Thoracic aorta (tissue), 2 donors: ENCODE measurements around the gene ADGRF1. TPM values are rescaled to one million over a fixed set of nuclear protein-coding genes. Genes with fewer than 3 reads are reported as not detected.
"Not testable (repeated sequence)": the region's sequence is repeated elsewhere in the genome, so short reads cannot be mapped to it uniquely, and the experiment has no call there.

ENCODE experiments used
- ATAC-seq: fragments of 150-250 bp; one replicate; pipeline ENCODE4 v1.8.0; 2017; ENCODE audit warnings: low read depth; ENCODE audit not compliant: insufficient number of reproducible peaks, low FRiP score
- DNase-seq: peaks from one replicate; pipeline ENCODE4 v3.0.0-alpha.2; 2020; ENCODE audit warnings: low spot score
- H3K27ac ChIP-seq, 2 donors: fragments of 200-600 bp; sonication (generic); 1 replicate in 1 of 2; 2 replicates in 1 of 2; pipeline ENCODE4 v1.5.1; 2016; ENCODE audit warnings: mild to moderate bottlenecking in 2 of 2, moderate library complexity in 2 of 2
- H3K27me3 ChIP-seq: fragments of 200-600 bp; sonication (generic); replicated peaks from 2 replicates; pipeline ENCODE4 v1.6.0; 2016; ENCODE audit warnings: mild to moderate bottlenecking; ENCODE audit not compliant: insufficient read depth
- H3K36me3 ChIP-seq: fragments of 200-600 bp; sonication (generic); one replicate; pipeline ENCODE4 v1.5.1; 2016
- H3K4me1 ChIP-seq, 2 donors: fragments of 200-600 bp; sonication (generic); 1 replicate in 1 of 2; 2 replicates in 1 of 2; pipeline versions ENCODE4 v1.5.1 to v1.6.0; 2016; ENCODE audit warnings: low read depth in 2 of 2, mild to moderate bottlenecking in 1 of 2; ENCODE audit not compliant: control insufficient read depth in 1 of 2
- H3K4me3 ChIP-seq: fragments of 200-600 bp; sonication (generic); 2 replicates; pipeline ENCODE4 v1.5.1; 2016; ENCODE audit warnings: mild to moderate bottlenecking
- H3K9me3 ChIP-seq: fragments of 200-600 bp; sonication (generic); 2 replicates; pipeline ENCODE4 v1.5.1; 2016
- CTCF ChIP-seq: fragments of 200-600 bp; sonication (generic); IDR thresholded peaks from one replicate; pipeline ENCODE4 v1.5.1; 2019; ENCODE audit warnings: antibody characterized with exemption
- total RNA-seq, 2 donors: library from RNA; depleted of rRNA; stranded (reverse); fragments of >200 nt; gene quantifications; one replicate each; pipeline versions ENCODE4 v1.1.0 to v1.2.3, GENCODE V29; 2016

ADGRF1 gene
- not detected for total RNA-seq

- H3K27ac ChIP-seq, result no peak within 1 kb of the TSS
- no peak for DNase-seq
- H3K4me3 ChIP-seq, result no peak within 1 kb of the TSS
- TF ChIP-seq CTCF, result no peak
- no peaks in the 10 kb centered on the region for H3K9me3 ChIP-seq
- no peaks in the 10 kb centered on the region for H3K27me3 ChIP-seq
- peaks cover 0 to 4% of the 10 kb centered on the region in 2 donors for H3K4me1 ChIP-seq
- no peaks in the 10 kb centered on the region for H3K36me3 ChIP-seq
- ATAC-seq, result no peak
Observed at GRCh38 chr6:47042275-47042791, at the start of gene ADGRF1. ADGRF1 (minus strand) TSS chr6:47042332; CDS start chr6:47029061, 13,271 bp downstream.

DNA sequence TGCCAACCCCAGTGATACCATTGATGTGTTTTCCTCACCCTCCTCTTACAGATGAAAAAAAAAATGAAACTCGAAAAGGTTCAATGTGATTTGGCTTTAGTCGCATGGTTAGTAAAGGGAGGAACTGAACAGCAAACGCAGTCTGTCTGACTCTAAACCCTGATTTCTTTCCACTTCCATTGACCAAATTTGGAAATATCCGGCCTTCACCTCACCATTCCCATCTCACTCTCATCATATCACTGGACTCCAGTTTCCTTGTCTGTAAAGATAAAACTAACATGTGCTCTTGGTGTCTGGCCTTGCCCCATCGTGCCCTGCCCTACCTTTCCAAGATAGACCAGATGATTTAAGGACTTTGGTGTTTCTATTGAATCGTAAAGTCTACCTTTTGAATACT is 48.7 kb upstream of the ADGRF1 start:
- TF ChIP-seq CTCF, result no peak
- no peak for ATAC-seq

GRCh38 chr6:47089473-47089872 is 47.3 kb upstream of the ADGRF1 start:
- H3K4me3 ChIP-seq, ATAC-seq, H3K27ac ChIP-seq, H3K9me3 ChIP-seq, H3K4me1 ChIP-seq, DNase-seq, H3K27me3 ChIP-seq, H3K36me3 ChIP-seq: not testable (repeated sequence)

More for the DNA sequence above, 48.7 kb upstream of the ADGRF1 start:
- Histone ChIP-seq H3K27me3 (no peaks in the 10 kb centered on the region), H3K4me1 (no peaks in the 10 kb centered on the region), H3K27ac (no peak overlapping the region), H3K9me3 (no peaks in the 10 kb centered on the region), H3K4me3 (no peak overlapping the region), H3K36me3 (no peaks in the 10 kb centered on the region)
- DNase-seq, result no peak

DNA sequence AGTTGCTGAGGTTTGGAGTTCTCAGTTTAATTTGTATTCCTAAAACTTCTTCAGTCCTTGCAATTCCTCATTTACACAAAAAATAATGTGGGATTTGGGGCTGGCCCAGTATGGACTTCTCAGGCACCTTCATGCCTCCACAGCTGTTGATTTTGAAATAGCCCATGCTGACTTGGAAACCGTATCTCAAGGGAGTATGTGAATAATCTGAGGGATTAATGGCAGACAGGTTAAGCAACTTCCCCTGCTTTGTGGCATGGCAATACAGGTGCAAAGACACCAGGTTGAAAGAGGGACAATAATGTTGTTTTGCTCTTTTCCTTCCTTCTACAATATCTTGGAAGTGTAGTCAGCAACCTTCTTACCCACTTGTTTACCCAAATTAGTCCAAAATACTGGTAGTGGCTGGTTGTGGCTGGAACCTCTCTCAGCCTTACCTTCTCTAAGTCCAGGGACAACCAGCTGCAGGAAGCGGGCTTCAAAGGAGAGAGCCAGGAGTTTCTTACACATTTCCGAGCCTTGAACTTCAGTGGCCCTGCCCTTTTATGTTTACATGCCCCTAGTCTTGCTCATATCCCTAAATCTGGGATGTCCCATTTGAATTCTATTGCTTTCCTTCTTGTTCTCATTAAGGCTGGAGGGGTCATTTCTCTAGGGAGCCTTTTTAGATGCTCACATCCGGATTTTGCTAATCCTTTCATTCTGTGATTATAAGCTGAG is 44.1 kb upstream of the ADGRF1 start:
- no peaks in the 10 kb centered on the region for H3K36me3 ChIP-seq
- TF ChIP-seq CTCF, result no peak
- ATAC-seq (no peak), DNase-seq (no peak)
- H3K9me3 ChIP-seq, result no peaks in the 10 kb centered on the region
- H3K4me1 ChIP-seq, result peaks cover 0 to 19% of the 10 kb centered on the region in 2 donors
- H3K27me3 ChIP-seq, result no peaks in the 10 kb centered on the region
- no peak overlapping the region for H3K4me3 ChIP-seq
- H3K27ac ChIP-seq, result no peak overlapping the region

DNA sequence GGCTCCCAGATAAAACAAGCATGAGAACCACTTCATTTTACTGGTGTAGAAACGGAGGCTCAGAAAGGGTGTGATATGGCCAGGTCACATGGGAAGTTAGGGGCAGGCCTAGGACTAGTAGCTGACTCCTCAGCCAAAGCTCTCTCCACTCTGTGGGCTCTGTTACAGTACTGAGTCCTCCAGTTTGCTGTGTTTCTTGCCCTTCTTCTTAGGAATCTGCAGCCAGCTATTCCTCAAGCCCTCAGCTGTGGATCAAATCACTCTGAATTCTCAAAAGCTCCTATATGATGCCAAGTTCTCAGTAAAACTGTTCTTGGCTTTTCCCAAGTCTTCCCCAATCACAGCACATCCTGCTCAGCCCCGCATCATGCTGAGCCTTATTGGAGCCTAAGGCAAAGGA is 42.5 kb upstream of the ADGRF1 start:
- H3K4me1 ChIP-seq, result peaks cover 0 to 19% of the 10 kb centered on the region in 2 donors
- no peak overlapping the region for H3K4me3 ChIP-seq
- H3K36me3 ChIP-seq, result no peaks in the 10 kb centered on the region
- no peak for ATAC-seq
- no peaks in the 10 kb centered on the region for H3K27me3 ChIP-seq
- no peak overlapping the region for H3K27ac ChIP-seq
- no peak for DNase-seq
- no peaks in the 10 kb centered on the region for H3K9me3 ChIP-seq
- no peak for TF ChIP-seq CTCF
